H1 (cell line): Measurements from ENCODE around the gene TGFA. TPM values are rescaled to one million over a fixed set of nuclear protein-coding genes. Genes with fewer than 3 reads are reported as not detected.

Experiments
- CTCF ChIA-PET: fragments of 300-600 bp; sonication (Branson Sonifier 250); formaldehyde crosslinking; loops from one replicate; lab custom pipeline; 2021; ENCODE audit not compliant: partially characterized antibody; lab: Charles Lee
- POLR2A ChIA-PET: fragments of 300-600 bp; sonication (Branson Sonifier 250); formaldehyde crosslinking; loops from one replicate; lab custom pipeline; 2021; ENCODE audit warnings: inconsistent platforms; ENCODE audit not compliant: partially characterized antibody; lab: Charles Lee
- DNase-seq, 2 experiments: peaks; one replicate each; pipeline versions ENCODE4 v3.0.0 to v3.0.0-alpha.2; 2010 to 2022; ENCODE audit warnings: low spot score in 2 of 2, low read depth in 1 of 2, mixed read lengths in 1 of 2
- FAIRE-seq: peaks from 2 replicates; lab custom pipeline; 2011; peaks lifted over from hg19 to GRCh38; lab: Jason Lieb, UNC
- H2AFZ ChIP-seq: 2 replicates; pipeline ENCODE4 v1.8.1; 2012; ENCODE audit warnings: low read length, inconsistent platforms
- H2AK5ac ChIP-seq: 2 replicates; pipeline ENCODE4 v1.6.1; 2013; ENCODE audit warnings: low read depth, low read length
- H2BK120ac ChIP-seq: replicated peaks from 2 replicates; pipeline ENCODE3; 2013; ENCODE audit warnings: low read depth, low read length, inconsistent platforms
- H2BK12ac ChIP-seq: 2 replicates; pipeline ENCODE4 v1.6.1; 2013; ENCODE audit warnings: low read depth, low read length
- H2BK15ac ChIP-seq: 2 replicates; pipeline ENCODE4 v1.6.1; 2013; ENCODE audit warnings: low read length
- H2BK20ac ChIP-seq: 2 replicates; pipeline ENCODE4 v1.6.1; 2013; ENCODE audit warnings: low read length
- H2BK5ac ChIP-seq: 2 replicates; pipeline ENCODE4 v1.6.1; 2013; ENCODE audit warnings: low read depth, low read length
- H3K14ac ChIP-seq: 2 replicates; pipeline ENCODE4 v1.6.1; 2013; ENCODE audit warnings: inconsistent platforms; ENCODE audit not compliant: insufficient read length
- H3K18ac ChIP-seq: 2 replicates; pipeline ENCODE4 v1.6.1; 2013; ENCODE audit warnings: low read length; ENCODE audit errors: extremely low read depth
- H3K23ac ChIP-seq: 2 replicates; pipeline ENCODE4 v1.6.1; 2013; ENCODE audit warnings: inconsistent platforms; ENCODE audit not compliant: insufficient read length
- H3K23me2 ChIP-seq: 2 replicates; pipeline ENCODE4 v1.6.1; 2013; ENCODE audit warnings: low read depth, low read length
- H3K27ac ChIP-seq: 2 replicates; pipeline ENCODE4 v1.6.1; 2011; ENCODE audit warnings: low read depth, low read length, inconsistent platforms
- H3K27me3 ChIP-seq, 4 experiments: replicated peaks in 1 of 4; 1 replicate in 1 of 4; 2 replicates in 3 of 4; pipeline versions ENCODE4 v1.6.1 to v1.8.1; 2011 to 2013; ENCODE audit warnings: low read length in 3 of 4, mild to moderate bottlenecking in 3 of 4, inconsistent platforms in 2 of 4, mixed read lengths in 2 of 4, moderate library complexity in 1 of 4; ENCODE audit not compliant: control insufficient read depth in 3 of 4, insufficient read depth in 3 of 4; ENCODE audit errors: extremely low read depth in 1 of 4
- H3K36me3 ChIP-seq, 4 experiments: 2 replicates each; pipeline versions ENCODE4 v1.6.1 to v1.8.1; 2011 to 2013; ENCODE audit warnings: mild to moderate bottlenecking in 4 of 4, low read length in 3 of 4, moderate library complexity in 2 of 4, control low read depth in 1 of 4, inconsistent platforms in 1 of 4; ENCODE audit not compliant: insufficient read depth in 4 of 4, control insufficient read depth in 2 of 4
- H3K4ac ChIP-seq: replicated peaks from 2 replicates; pipeline ENCODE3; 2013; ENCODE audit warnings: low read length, low read depth, mixed read lengths, inconsistent platforms; ENCODE audit not compliant: insufficient read length
- H3K4me1 ChIP-seq, 4 experiments: replicated peaks in 1 of 4; 1 replicate in 1 of 4; 2 replicates in 3 of 4; pipeline versions ENCODE4 v1.6.1 to v1.8.1; 2011 to 2013; ENCODE audit warnings: low read length in 3 of 4, inconsistent platforms in 2 of 4, mixed read lengths in 1 of 4; ENCODE audit not compliant: insufficient read depth in 4 of 4, control insufficient read depth in 3 of 4
- H3K4me2 ChIP-seq, 2 experiments: 2 replicates each; pipeline versions ENCODE4 v1.6.1 to v1.8.1; 2011 to 2013; ENCODE audit warnings: low read depth in 2 of 2, low read length in 2 of 2, control low read depth in 1 of 2, inconsistent platforms in 1 of 2, mild to moderate bottlenecking in 1 of 2; ENCODE audit not compliant: insufficient read depth in 1 of 2
- H3K4me3 ChIP-seq, 4 experiments: fragments of 200-600, 300-600 bp in 1 of 4; sonication (generic), shearing (Covaris generic), sonication (Bioruptor Twin) in 1 of 4; 2 replicates each; pipeline versions ENCODE4 v1.5.1 to v1.8.1; 2011 to 2016; ENCODE audit warnings: low read length in 4 of 4, low read depth in 3 of 4, control low read depth in 2 of 4, inconsistent platforms in 2 of 4, mild to moderate bottlenecking in 2 of 4, mixed read lengths in 1 of 4, moderate library complexity in 1 of 4; ENCODE audit not compliant: insufficient read depth in 2 of 4; ENCODE audit errors: extremely low read depth in 1 of 4
- H3K56ac ChIP-seq: replicated peaks from 2 replicates; pipeline ENCODE3; 2013; ENCODE audit warnings: low read depth, mild to moderate bottlenecking, mixed read lengths, low read length, inconsistent platforms; ENCODE audit not compliant: insufficient read length
- H3K79me1 ChIP-seq: 2 replicates; pipeline ENCODE4 v1.6.1; 2013; ENCODE audit warnings: low read depth, low read length, control low read depth
- H3K79me2 ChIP-seq, 2 experiments: 2 replicates each; pipeline versions ENCODE4 v1.6.1 to v1.8.1; 2012 to 2013; ENCODE audit warnings: low read length in 2 of 2, mild to moderate bottlenecking in 2 of 2, inconsistent platforms in 1 of 2; ENCODE audit not compliant: insufficient read depth in 2 of 2, control insufficient read depth in 1 of 2
- H3K9ac ChIP-seq, 4 experiments: replicated peaks in 1 of 4; 1 replicate in 1 of 4; 2 replicates in 3 of 4; pipeline versions ENCODE4 v1.6.1 to v1.8.1; 2011 to 2013; ENCODE audit warnings: low read depth in 3 of 4, low read length in 3 of 4, control low read depth in 2 of 4, mild to moderate bottlenecking in 2 of 4, moderate library complexity in 2 of 4, inconsistent platforms in 1 of 4; ENCODE audit errors: extremely low read depth in 1 of 4
- H3K9me3 ChIP-seq, 2 experiments: 2 replicates each; pipeline versions ENCODE4 v1.6.1 to v1.8.1; 2012 to 2013; ENCODE audit warnings: mild to moderate bottlenecking in 2 of 2, moderate library complexity in 2 of 2, control low read depth in 1 of 2, inconsistent platforms in 1 of 2, low read depth in 1 of 2, low read length in 1 of 2, mixed read lengths in 1 of 2; ENCODE audit not compliant: insufficient read depth in 2 of 2
- H4K20me1 ChIP-seq, 2 experiments: replicated peaks in 1 of 2; 2 replicates each; pipeline versions ENCODE3 to v1.8.1; 2011 to 2013; ENCODE audit warnings: inconsistent platforms in 2 of 2, low read length in 2 of 2, mild to moderate bottlenecking in 1 of 2; ENCODE audit not compliant: insufficient read depth in 2 of 2, control insufficient read depth in 1 of 2
- H4K5ac ChIP-seq: 2 replicates; pipeline ENCODE4 v1.6.1; 2013; ENCODE audit warnings: low read length, low read depth, mixed read lengths, inconsistent platforms; ENCODE audit not compliant: insufficient read length
- H4K8ac ChIP-seq: 2 replicates; pipeline ENCODE4 v1.8.0; 2013; ENCODE audit warnings: mild to moderate bottlenecking, moderate library complexity, low read length, inconsistent platforms; ENCODE audit not compliant: insufficient read depth; ENCODE audit errors: extremely low read depth
- H4K91ac ChIP-seq: replicated peaks from 2 replicates; pipeline ENCODE3; 2013; ENCODE audit warnings: low read length, mixed read lengths, inconsistent platforms; ENCODE audit not compliant: insufficient read length
- ATF2 ChIP-seq: IDR thresholded peaks from 2 replicates; pipeline ENCODE4 v1.6.1; 2012; ENCODE audit warnings: low read length, inconsistent platforms
- BCL11A ChIP-seq, 2 experiments: IDR thresholded peaks; one replicate each; pipeline ENCODE4 v1.6.1; 2011; ENCODE audit warnings: low read depth in 2 of 2, low read length in 2 of 2, mild to moderate bottlenecking in 2 of 2
- CEBPB ChIP-seq: IDR thresholded peaks from 2 replicates; pipeline ENCODE4 v1.6.1; 2012; ENCODE audit warnings: low read depth, low read length
- GABPA ChIP-seq: IDR thresholded peaks from 2 replicates; pipeline ENCODE4 v1.6.1; 2011; ENCODE audit warnings: mild to moderate bottlenecking, low read length, moderate library complexity, borderline replicate concordance; ENCODE audit not compliant: insufficient read depth
- KDM4A ChIP-seq: IDR thresholded peaks from one replicate; pipeline ENCODE4 v1.7.1; 2012; ENCODE audit warnings: low read depth, mild to moderate bottlenecking, moderate library complexity, low read length, inconsistent platforms; ENCODE audit not compliant: severe bottlenecking
- MAFK ChIP-seq: IDR thresholded peaks from 2 replicates; pipeline ENCODE4 v1.6.1; 2012; ENCODE audit warnings: low read depth, mild to moderate bottlenecking, improper control_type of control experiment, low read length
- NANOG ChIP-seq: IDR thresholded peaks from 2 replicates; pipeline ENCODE4 v1.6.1; 2011; ENCODE audit warnings: low read length, low read depth, mild to moderate bottlenecking, inconsistent platforms; ENCODE audit not compliant: insufficient read depth, poor library complexity, severe bottlenecking
- POLR2A ChIP-seq, 2 experiments: IDR thresholded peaks; 1 replicate in 1 of 2; 2 replicates in 1 of 2; pipeline ENCODE4 v1.6.1; 2011; ENCODE audit warnings: low read depth in 2 of 2, low read length in 2 of 2, mild to moderate bottlenecking in 2 of 2; ENCODE audit errors: control extremely low read depth in 1 of 2
- SP4 ChIP-seq: IDR thresholded peaks from 2 replicates; pipeline ENCODE4 v1.6.1; 2012; ENCODE audit warnings: low read length, inconsistent platforms
- SUZ12 ChIP-seq: fragments of 200-600 bp; sonication (generic); IDR thresholded peaks from 2 replicates; pipeline ENCODE4 v1.6.1; 2012; ENCODE audit warnings: mild to moderate bottlenecking, inconsistent platforms, low read length, moderate library complexity, mixed read lengths
- YY1 ChIP-seq: IDR thresholded peaks from 2 replicates; pipeline ENCODE4 v1.6.1; 2011; ENCODE audit warnings: low read depth, mild to moderate bottlenecking, low read length
- WGBS, 2 experiments: shearing (Covaris generic) in 1 of 2; methylation state at CpG; one replicate each; pipeline versions ENCODE4 v1.1.6 to v1.1.7; 2013 to 2015; ENCODE audit warnings: low lambda C conversion rate in 2 of 2, mixed read lengths in 2 of 2, inconsistent platforms in 1 of 2, low coverage in 1 of 2, missing lambda C conversion rate in 1 of 2; ENCODE audit not compliant: insufficient replicate concordance in 2 of 2, insufficient coverage in 1 of 2, insufficient read length in 1 of 2; ENCODE audit errors: extremely low coverage in 1 of 2, missing lambda C conversion rate in 1 of 2; 5-methylcytosine and 5-hydroxymethylcytosine counted together
- polyA plus RNA-seq, 7 experiments: library from polyadenylated mRNA; depleted of rRNA in 3 of 7; stranded (reverse) in 5 of 7; unstranded in 2 of 7; fragments of >200 nt in 5 of 7; fragments of 200-250 nt in 2 of 7; gene quantifications; 1 replicate in 5 of 7; 2 replicates in 1 of 7; 4 replicates in 1 of 7; pipeline versions ENCODE4 v1.2.1 to v1.2.3, GENCODE V29; 2011 to 2013; ENCODE audit warnings: missing spikeins in 2 of 7, mixed read lengths in 2 of 7
- total RNA-seq: library from RNA; stranded (reverse); fragmentation: NEBNext Ultra II Directional; extraction: Animal tissue kit (Norgen Biotek cat#: 25700); gene quantifications from 2 replicates; pipeline ENCODE4 v1.2.1, GENCODE V29; 2021
- TF ChIP-seq, protein P1 (sequence below): IDR thresholded peaks from 2 replicates; pipeline ENCODE4 v1.6.1; 2011; ENCODE audit warnings: low read depth, mild to moderate bottlenecking, low read length; ENCODE audit not compliant: insufficient read depth

TGFA gene
- total and polyA plus RNA-seq, 2 of the 8 experiments (the other 6 are each of a cell fraction or from before 2014, with no cell fraction given) = 1.8 to 3.7 TPM

DNA sequence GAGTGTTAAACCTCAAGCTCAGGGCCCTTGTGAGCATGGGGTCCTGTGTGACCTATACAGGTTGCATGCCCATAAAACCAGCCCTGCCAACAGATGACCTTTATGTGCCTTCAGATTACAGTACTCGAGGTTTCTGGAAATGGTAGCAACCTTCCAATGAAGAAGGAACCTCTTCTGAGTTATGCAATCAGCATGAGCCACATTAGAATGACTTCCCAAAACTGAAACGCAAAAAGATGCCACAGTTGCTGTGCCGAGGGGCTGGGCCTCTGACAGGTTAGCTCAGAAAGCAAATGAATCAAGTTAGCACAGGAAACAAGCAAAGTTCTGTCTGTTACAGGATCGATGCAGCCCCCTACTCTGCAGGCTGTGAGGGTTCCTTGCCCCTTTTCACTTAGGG is 37.7 kb downstream of the TGFA start:
- no peak overlapping the region for H2BK120ac ChIP-seq
- H3K4me2 ChIP-seq = no peak overlapping the region
- no peaks in the 10 kb centered on the region for H3K27me3 ChIP-seq
- no peaks in the 10 kb centered on the region for H4K20me1 ChIP-seq
- H4K5ac ChIP-seq = no peak overlapping the region
- H3K4me1 ChIP-seq = peaks cover 0 to 2% (median 0%) of the 10 kb centered on the region in 4 experiments; a peak in 4 of 7 replicates
- no peak overlapping the region for H3K4me3 ChIP-seq
- H3K79me2 ChIP-seq = no peaks in the 10 kb centered on the region
- H3K9ac ChIP-seq = no peak overlapping the region
- no peaks in the 10 kb centered on the region for H3K36me3 ChIP-seq
- no peak overlapping the region for H2BK15ac ChIP-seq
- no peak overlapping the region for H2AK5ac ChIP-seq
- no peak overlapping the region for H2BK20ac ChIP-seq
- no peak overlapping the region for H3K27ac ChIP-seq
- H3K14ac ChIP-seq = no peak overlapping the region
- H2BK5ac ChIP-seq = no peak overlapping the region
- H4K8ac ChIP-seq = no peak overlapping the region
- no peak for FAIRE-seq
- ChIA-PET CTCF (interaction anchor here (1.2 to 2.6 kb wide), 3 partner anchors 18 to 175 kb away, joined by 3 to 8 read pairs (median 5); no protein-coding TSS in a partner anchor), POLR2A (interaction anchor here (0.6 kb wide), 1 partner anchor 10 kb away, joined by 4 read pairs; no protein-coding TSS in a partner anchor)
- H3K23me2 ChIP-seq = no peaks in the 10 kb centered on the region; the same call in 1 of the 2 replicates
- H3K4ac ChIP-seq = no peak overlapping the region
- H4K91ac ChIP-seq = no peak overlapping the region
- DNase-seq = no peak
- no peak overlapping the region for H3K23ac ChIP-seq
- no peaks in the 10 kb centered on the region for H3K79me1 ChIP-seq
- WGBS, 2 experiments = 88% methylated on average over 4 of the region's 4 CpGs; no CpG with 5 or more reads in 1 of the 2 experiments
- H2AFZ ChIP-seq = no peak overlapping the region
- H3K9me3 ChIP-seq = no peaks in the 10 kb centered on the region
- H3K18ac ChIP-seq = no peak overlapping the region
- H2BK12ac ChIP-seq = no peak overlapping the region
- H3K56ac ChIP-seq = no peak overlapping the region
- TF ChIP-seq MAFK = no peak
- TF ChIP-seq, protein P1, sequence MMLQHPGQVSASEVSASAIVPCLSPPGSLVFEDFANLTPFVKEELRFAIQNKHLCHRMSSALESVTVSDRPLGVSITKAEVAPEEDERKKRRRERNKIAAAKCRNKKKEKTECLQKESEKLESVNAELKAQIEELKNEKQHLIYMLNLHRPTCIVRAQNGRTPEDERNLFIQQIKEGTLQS = no peak
- TF ChIP-seq YY1 = no peak
- no peak for TF ChIP-seq ATF2
- TF ChIP-seq GABPA = no peak
- no peak for TF ChIP-seq KDM4A
- TF ChIP-seq POLR2A (IDR thresholded peaks at IDR 0.05; ENCODE audit: control extremely low read depth in 1 of 2, low read depth in 2 of 2, low read length in 2 of 2) = no peak
- TF ChIP-seq NANOG = no peak
- TF ChIP-seq SUZ12 = no peak
- TF ChIP-seq BCL11A (IDR thresholded peaks at IDR 0.05; ENCODE audit: low read depth in 2 of 2, low read length in 2 of 2) = no peak
- no peak for TF ChIP-seq SP4
- TF ChIP-seq CEBPB = no peak
